Kasumi-1 (cell line): ENCODE measurements around the gene FAM184A.
"Not testable (repeated sequence)": the region's sequence is repeated elsewhere in the genome, so short reads cannot be mapped to it uniquely, and the experiment has no call there.

ENCODE experiments used
- DNase-seq, 2 experiments: peaks; one replicate each; lab custom pipeline; 2025; lab: John Stamatoyannopoulos, UW

Gene FAM184A

GRCh38 chr6:119078376-119079282, at the start of gene FAM184A:
FAM184A (minus strand) TSS chr6:119078664; CDS start chr6:119078299, 365 bp downstream.
- peak; percentile 36 to 65 for DNase-seq

- no peak for DNase-seq
Measured at GRCh38 chr6:119127627-119128026, 49.2 kb upstream of the FAM184A start.

- DNase-seq, result no peak
Measured at GRCh38 chr6:119126826-119127225, 48.4 kb upstream of the FAM184A start.

- no peak for DNase-seq
Measured at GRCh38 chr6:119126140-119126539, 47.7 kb upstream of the FAM184A start.

- no peak for DNase-seq
Measured at GRCh38 chr6:119125576-119125975, 47.1 kb upstream of the FAM184A start.

GRCh38 chr6:119124079-119124824, 45.8 kb upstream of the FAM184A start:
- DNase-seq, result no peak

GRCh38 chr6:119122336-119122735, 43.9 kb upstream of the FAM184A start:
- DNase-seq, result no peak

GRCh38 chr6:119121367-119121766, 42.9 kb upstream of the FAM184A start:
- DNase-seq, result no peak

- DNase-seq, result peak in 1 of 2 experiments; percentile 15
Measured at GRCh38 chr6:119119989-119120388, 41.5 kb upstream of the FAM184A start.

- not testable (repeated sequence) for DNase-seq
Measured at GRCh38 chr6:119119062-119119461, 40.6 kb upstream of the FAM184A start.

GRCh38 chr6:119116712-119117281, 38.3 kb upstream of the FAM184A start:
- DNase-seq, result no peak

- no peak for DNase-seq
Measured at GRCh38 chr6:119113961-119114360, 35.5 kb upstream of the FAM184A start.

- DNase-seq, result peak; percentile 35 to 52
Measured at GRCh38 chr6:119112812-119113530, 34.5 kb upstream of the FAM184A start.

GRCh38 chr6:119110601-119111548, 32.4 kb upstream of the FAM184A start:
- DNase-seq, result peak; percentile 67 to 70

- DNase-seq, result no peak
Measured at GRCh38 chr6:119109654-119110325, 31.3 kb upstream of the FAM184A start.

- no peak for DNase-seq
Measured at GRCh38 chr6:119108076-119108475, 29.6 kb upstream of the FAM184A start.

- DNase-seq, result no peak
Measured at GRCh38 chr6:119105282-119105681, 26.8 kb upstream of the FAM184A start.

- no peak for DNase-seq
Measured at GRCh38 chr6:119102901-119103300, 24.4 kb upstream of the FAM184A start.

- no peak for DNase-seq
Measured at GRCh38 chr6:119100115-119100514, 21.7 kb upstream of the FAM184A start.

GRCh38 chr6:119097815-119098361, 19.4 kb upstream of the FAM184A start:
- DNase-seq, result not testable (repeated sequence)
